Measurements from ENCODE around the gene ZNF335. TPM values are rescaled to one million over a fixed set of nuclear protein-coding genes. Genes with fewer than 3 reads are reported as not detected.
A peak's percentile ranks its signal among the peaks of the same experiment; 100 is the strongest.
"Not testable (repeated sequence)": the region's sequence is repeated elsewhere in the genome, so short reads cannot be mapped to it uniquely, and the experiment has no call there.

The ZNF335 gene
- total and polyA plus RNA-seq, 2 of the 13 experiments (the other 11 are each of a cell fraction or from before 2014, with no cell fraction given) = 9.7 to 13.7 TPM

- TF ChIP-seq TFDP2 (CRISPR knock-in tag; IDR thresholded peaks at IDR 0.05) (peak; percentile 58), RFX5 (IDR thresholded peaks at IDR 0.05; ENCODE audit: low read depth, low read length) (no peak), IRF9 (CRISPR knock-in tag; IDR thresholded peaks at IDR 0.05; ENCODE audit: borderline replicate concordance) (no peak), MAF1 (CRISPR knock-in tag; IDR thresholded peaks at IDR 0.05; ENCODE audit: borderline replicate concordance) (no peak), MYPOP (CRISPR knock-in tag; IDR thresholded peaks at IDR 0.05) (no peak; the same call in 1 of the 2 replicates), DNMT3B (CRISPR knock-in tag; conservative IDR thresholded peaks at IDR 0.05) (no peak), KDM2A (CRISPR knock-in tag; IDR thresholded peaks at IDR 0.05; ENCODE audit: borderline replicate concordance, low read depth) (peak; percentile 78)
These were observed 38.5 kb downstream of the ZNF335 start (continued) for GRCh38 chr20:45933266-45934045.

GRCh38 chr20:45931680-45932079 is 40.3 kb downstream of the ZNF335 start:
- ATAC-seq; H2AFZ ChIP-seq (ENCODE audit: low read length); H4K20me1 ChIP-seq (ENCODE audit: insufficient read depth, low read length); H3K27me3 ChIP-seq (ENCODE audit: control insufficient read depth in 1 of 2, insufficient read depth in 2 of 2, low read length in 2 of 2); DNase-seq (ENCODE audit: low spot score); CTCF ChIA-PET (ENCODE audit: low intra/inter-chr PET ratio, low total read pairs); H3K4me3 ChIP-seq (replicated peaks in 1 of 3; ENCODE audit: insufficient read depth in 1 of 3, low read depth in 2 of 3, low read length in 3 of 3); FAIRE-seq; BruUV-seq (replicated peaks); H3K9ac ChIP-seq (ENCODE audit: insufficient read depth, low read depth, low read length); H3K36me3 ChIP-seq (replicated peaks in 1 of 2; ENCODE audit: control insufficient read depth in 1 of 2, insufficient read depth in 2 of 2, low read length in 2 of 2); H3K9me3 ChIP-seq (ENCODE audit: low read length): not testable (repeated sequence)
- H3K27ac ChIP-seq (ENCODE audit: extremely low read length, insufficient read depth, low read length) = peak overlapping the region; percentile 65
- in situ Hi-C loops (cut with HindIII; ENCODE audit: extremely low pct_ligation_motif_present, low pct_unique_long_range_greater_than_20kb) = loop anchor here (5.0 kb wide), 1 partner anchor 39 kb away; the partner anchor contains the start of genes CTSA and NEURL2
- POLR2A ChIA-PET = interaction anchor here (1.0 to 3.9 kb wide), 10 partner anchors 9 to 90 kb away, joined by 3 to 29 read pairs (median 6); partner anchors contain the start of genes CTSA, NEURL2 and ZSWIM1
- peak overlapping the region; percentile 63 for H3K4me2 ChIP-seq (ENCODE audit: low read depth, low read length)
- H3K79me2 ChIP-seq (ENCODE audit: insufficient read depth, low read length) = peaks cover 22% of the 10 kb centered on the region
- intact Hi-C loops (cut with micrococcal nuclease; ENCODE audit: unreplicated experiment) = loop anchor here (5.0 kb wide), 2 partner anchors 41 to 99 kb away; partner anchors contain the start of genes SNX21 and ZNF335
- WGBS (ENCODE audit: low lambda C conversion rate) = 64% methylated on average over 17 of the region's 17 CpGs
- peaks cover 64% of the 10 kb centered on the region for H3K4me1 ChIP-seq (ENCODE audit: insufficient read depth, low read length)
- TF ChIP-seq ZNF225 (CRISPR knock-in tag; IDR thresholded peaks at IDR 0.05) (0 out of 2 replicates have a peak, but pooled peaks have one; percentile 41), KDM2A (CRISPR knock-in tag; IDR thresholded peaks at IDR 0.05; ENCODE audit: borderline replicate concordance, low read depth) (peak; percentile 40; the same call in 1 of the 2 replicates), HES4 (CRISPR knock-in tag; IDR thresholded peaks at IDR 0.05; ENCODE audit: borderline replicate concordance) (0 out of 2 replicates have a peak, but pooled peaks have one; percentile 38), KDM1A (CRISPR knock-in tag; IDR thresholded peaks at IDR 0.05) (peak; percentile 54; the same call in 1 of the 2 replicates), RBFOX2 (IDR thresholded peaks at IDR 0.05; ENCODE audit: low read depth, low read length) (0 out of 2 replicates have a peak, but pooled peaks have one; percentile 6), ZNF768 (CRISPR knock-in tag; IDR thresholded peaks at IDR 0.05) (peak; percentile 27; the same call in 1 of the 2 replicates)
- TF ChIP-seq, protein P1, sequence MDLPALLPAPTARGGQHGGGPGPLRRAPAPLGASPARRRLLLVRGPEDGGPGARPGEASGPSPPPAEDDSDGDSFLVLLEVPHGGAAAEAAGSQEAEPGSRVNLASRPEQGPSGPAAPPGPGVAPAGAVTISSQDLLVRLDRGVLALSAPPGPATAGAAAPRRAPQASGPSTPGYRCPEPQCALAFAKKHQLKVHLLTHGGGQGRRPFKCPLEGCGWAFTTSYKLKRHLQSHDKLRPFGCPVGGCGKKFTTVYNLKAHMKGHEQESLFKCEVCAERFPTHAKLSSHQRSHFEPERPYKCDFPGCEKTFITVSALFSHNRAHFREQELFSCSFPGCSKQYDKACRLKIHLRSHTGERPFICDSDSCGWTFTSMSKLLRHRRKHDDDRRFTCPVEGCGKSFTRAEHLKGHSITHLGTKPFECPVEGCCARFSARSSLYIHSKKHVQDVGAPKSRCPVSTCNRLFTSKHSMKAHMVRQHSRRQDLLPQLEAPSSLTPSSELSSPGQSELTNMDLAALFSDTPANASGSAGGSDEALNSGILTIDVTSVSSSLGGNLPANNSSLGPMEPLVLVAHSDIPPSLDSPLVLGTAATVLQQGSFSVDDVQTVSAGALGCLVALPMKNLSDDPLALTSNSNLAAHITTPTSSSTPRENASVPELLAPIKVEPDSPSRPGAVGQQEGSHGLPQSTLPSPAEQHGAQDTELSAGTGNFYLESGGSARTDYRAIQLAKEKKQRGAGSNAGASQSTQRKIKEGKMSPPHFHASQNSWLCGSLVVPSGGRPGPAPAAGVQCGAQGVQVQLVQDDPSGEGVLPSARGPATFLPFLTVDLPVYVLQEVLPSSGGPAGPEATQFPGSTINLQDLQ (CRISPR knock-in tag; IDR thresholded peaks at IDR 0.05) = 0 out of 2 replicates have a peak, but pooled peaks have one; percentile 61

All from HepG2 (cell line).